HEK293 (cell line): ENCODE data around the gene TECR.
A peak's percentile ranks its signal among the peaks of the same experiment; 100 is the strongest.
"Not testable (repeated sequence)": the region's sequence is repeated elsewhere in the genome, so short reads cannot be mapped to it uniquely, and the experiment has no call there.

ENCODE experiments used
- CTCF ChIA-PET: fragments of 350-600 bp; formaldehyde crosslinking; extraction: SDS; loops from one replicate; lab custom pipeline; 2021; ENCODE audit warnings: antibody characterized with exemption; lab: Yijun Ruan, JAX
- POLR2A ChIA-PET: fragments of 300-600 bp; formaldehyde crosslinking; extraction: SDS; loops from one replicate; lab custom pipeline; 2020; ENCODE audit warnings: antibody characterized with exemption, inconsistent platforms; lab: Yijun Ruan, JAX
- H3K27ac ChIP-seq: fragments of 200-500 bp; sonication (Bioruptor generic); 2 replicates; pipeline ENCODE4 v1.5.1; 2014; ENCODE audit warnings: low read depth, low read length, control low read depth, inconsistent platforms; ENCODE audit errors: extremely low read depth
- H3K36me3 ChIP-seq, 2 experiments: fragments of 200-500 bp in 1 of 2; sonication (Bioruptor generic) in 1 of 2; 1 replicate in 1 of 2; 2 replicates in 1 of 2; pipeline ENCODE4 v1.5.1; 2014 to 2017; ENCODE audit warnings: inconsistent platforms in 2 of 2, low read length in 2 of 2; ENCODE audit not compliant: control insufficient read depth in 2 of 2, insufficient read depth in 1 of 2
- H3K4me1 ChIP-seq: fragments of 200-500 bp; sonication (Bioruptor generic); 2 replicates; pipeline ENCODE4 v1.5.1; 2014; ENCODE audit warnings: mild to moderate bottlenecking, low read length, inconsistent platforms; ENCODE audit not compliant: control insufficient read depth, insufficient read depth
- H3K4me3 ChIP-seq: 2 replicates; pipeline ENCODE4 v1.5.1; 2011; ENCODE audit warnings: low read depth, mild to moderate bottlenecking, control low read depth, low read length, moderate library complexity
- H3K9me3 ChIP-seq: fragments of 200-500 bp; sonication (Bioruptor generic); 2 replicates; pipeline ENCODE4 v1.5.1; 2014; ENCODE audit warnings: low read depth, low read length, inconsistent platforms; ENCODE audit not compliant: control insufficient read depth, insufficient read depth
- EGR2 ChIP-seq: fragments of 450-650 bp; formaldehyde crosslinking; IDR thresholded peaks from 2 replicates; pipeline ENCODE4 v1.5.1; 2016; ENCODE audit warnings: low read depth, missing biosample characterization, missing genetic modification characterization
- GLI2 ChIP-seq: fragments of 450-650 bp; formaldehyde crosslinking; IDR thresholded peaks from 2 replicates; pipeline ENCODE4; 2017; ENCODE audit warnings: missing biosample characterization, missing genetic modification characterization, low read depth, borderline replicate concordance
- HOXD13 ChIP-seq: sonication (generic); formaldehyde crosslinking; IDR thresholded peaks from 2 replicates; pipeline ENCODE4 v1.8.0; 2022; ENCODE audit warnings: missing genetic modification reagents, borderline replicate concordance
- KLF1 ChIP-seq: fragments of 450-650 bp; formaldehyde crosslinking; IDR thresholded peaks from 2 replicates; pipeline ENCODE4 v1.5.1; 2016; ENCODE audit warnings: missing biosample characterization, missing genetic modification characterization
- ZBTB20 ChIP-seq: fragments of 450-650 bp; formaldehyde crosslinking; IDR thresholded peaks from 2 replicates; pipeline ENCODE4 v1.5.1; 2016; ENCODE audit warnings: missing biosample characterization, missing genetic modification characterization
- ZBTB7A ChIP-seq: fragments of 450-650 bp; formaldehyde crosslinking; IDR thresholded peaks from 2 replicates; pipeline ENCODE4 v1.5.1; 2016; ENCODE audit warnings: low read depth, missing biosample characterization, missing genetic modification characterization
- ZFHX2 ChIP-seq: fragments of 450-650 bp; formaldehyde crosslinking; conservative IDR thresholded peaks from 2 replicates; pipeline ENCODE4 v1.5.1; 2016; ENCODE audit warnings: missing biosample characterization, missing genetic modification characterization
- ZIC2 ChIP-seq: fragments of 450-650 bp; formaldehyde crosslinking; IDR thresholded peaks from 2 replicates; pipeline ENCODE4 v1.5.1; 2016; ENCODE audit warnings: missing biosample characterization, missing genetic modification characterization
- ZNF121 ChIP-seq: fragments of 450-650 bp; formaldehyde crosslinking; IDR thresholded peaks from 2 replicates; pipeline ENCODE4 v1.5.1; 2016; ENCODE audit warnings: missing biosample characterization, missing genetic modification characterization
- ZNF155 ChIP-seq: fragments of 450-650 bp; formaldehyde crosslinking; IDR thresholded peaks from 2 replicates; pipeline ENCODE4 v1.5.1; 2016; ENCODE audit warnings: missing biosample characterization, missing genetic modification characterization
- ZNF16 ChIP-seq: fragments of 450-650 bp; formaldehyde crosslinking; IDR thresholded peaks from 2 replicates; pipeline ENCODE4 v1.5.1; 2016; ENCODE audit warnings: low read depth, missing biosample characterization, missing genetic modification characterization
- ZNF214 ChIP-seq: fragments of 450-650 bp; formaldehyde crosslinking; IDR thresholded peaks from 2 replicates; pipeline ENCODE4 v1.5.1; 2017; ENCODE audit warnings: missing biosample characterization, mild to moderate bottlenecking, missing genetic modification characterization, borderline replicate concordance
- ZNF335 ChIP-seq: fragments of 450-650 bp; formaldehyde crosslinking; conservative IDR thresholded peaks from 2 replicates; pipeline ENCODE4 v1.5.1; 2016; ENCODE audit warnings: missing biosample characterization, missing genetic modification characterization
- ZNF354C ChIP-seq: fragments of 450-650 bp; formaldehyde crosslinking; IDR thresholded peaks from 2 replicates; pipeline ENCODE4 v1.5.1; 2016; ENCODE audit warnings: missing biosample characterization, missing genetic modification characterization, low read depth, borderline replicate concordance
- ZNF623 ChIP-seq: fragments of 450-650 bp; formaldehyde crosslinking; IDR thresholded peaks from 2 replicates; pipeline ENCODE4 v1.5.1; 2016; ENCODE audit warnings: missing biosample characterization, missing genetic modification characterization
- ZNF670 ChIP-seq: fragments of 450-650 bp; formaldehyde crosslinking; IDR thresholded peaks from 2 replicates; pipeline ENCODE4 v1.5.1; 2016; ENCODE audit warnings: missing biosample characterization, missing genetic modification characterization, low read depth
- ZNF792 ChIP-seq: fragments of 450-650 bp; formaldehyde crosslinking; IDR thresholded peaks from 2 replicates; pipeline ENCODE4 v1.5.1; 2016; ENCODE audit warnings: missing biosample characterization, missing genetic modification characterization
- ZNF830 ChIP-seq: fragments of 450-650 bp; IDR thresholded peaks from 2 replicates; pipeline ENCODE4 v1.5.0; 2018; ENCODE audit warnings: missing biosample characterization, missing genetic modification characterization, low read depth, mild to moderate bottlenecking, moderate library complexity
- TF ChIP-seq, protein P1 (sequence below): fragments of 450-650 bp; formaldehyde crosslinking; IDR thresholded peaks from 2 replicates; pipeline ENCODE4 v1.5.1; 2016; ENCODE audit warnings: missing biosample characterization, missing genetic modification characterization
- TF ChIP-seq, protein P2 (sequence below): fragments of 450-650 bp; formaldehyde crosslinking; IDR thresholded peaks from 2 replicates; pipeline ENCODE4 v1.5.1; 2017; ENCODE audit warnings: missing biosample characterization, missing genetic modification characterization
- TF ChIP-seq, protein P3 (sequence below): fragments of 450-650 bp; formaldehyde crosslinking; IDR thresholded peaks from 2 replicates; pipeline ENCODE4 v1.5.1; 2016; ENCODE audit warnings: missing biosample characterization, missing genetic modification characterization

The TECR gene

DNA sequence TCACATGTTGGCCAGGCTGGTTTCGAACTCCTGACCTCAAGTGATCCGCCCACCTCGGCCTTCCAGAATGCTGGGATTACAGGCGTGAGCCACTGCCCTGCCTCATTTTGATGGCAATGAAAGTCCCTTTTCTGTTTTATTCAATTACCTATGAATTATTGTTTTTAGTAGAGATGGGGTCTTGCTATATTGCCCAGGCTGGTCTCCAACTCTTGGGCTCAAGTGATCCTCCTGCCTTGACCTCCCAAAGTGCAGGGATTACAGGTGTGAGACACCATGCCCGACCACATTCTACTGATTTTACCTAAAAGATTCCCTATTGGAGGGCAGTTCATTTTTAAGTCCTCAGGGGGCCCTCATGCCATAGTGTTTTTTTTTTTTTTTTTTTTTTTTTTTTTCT, 12.6 kb downstream of the TECR start:
- not testable (repeated sequence) for H3K27ac ChIP-seq, H3K4me1 ChIP-seq, H3K4me3 ChIP-seq, H3K36me3 ChIP-seq, H3K9me3 ChIP-seq
- POLR2A ChIA-PET: interaction anchor here (1.0 kb wide), 1 partner anchor 23 kb away, joined by 4 read pairs; the partner anchor contains the start of gene DNAJB1
- CTCF ChIA-PET: interaction anchor here (0.6 to 0.9 kb wide), 3 partner anchors 12 to 70 kb away, joined by 3 read pairs; no protein-coding TSS in a partner anchor
- TF ChIP-seq ZNF121 (tag by site-specific recombination): peak; percentile 90

DNA sequence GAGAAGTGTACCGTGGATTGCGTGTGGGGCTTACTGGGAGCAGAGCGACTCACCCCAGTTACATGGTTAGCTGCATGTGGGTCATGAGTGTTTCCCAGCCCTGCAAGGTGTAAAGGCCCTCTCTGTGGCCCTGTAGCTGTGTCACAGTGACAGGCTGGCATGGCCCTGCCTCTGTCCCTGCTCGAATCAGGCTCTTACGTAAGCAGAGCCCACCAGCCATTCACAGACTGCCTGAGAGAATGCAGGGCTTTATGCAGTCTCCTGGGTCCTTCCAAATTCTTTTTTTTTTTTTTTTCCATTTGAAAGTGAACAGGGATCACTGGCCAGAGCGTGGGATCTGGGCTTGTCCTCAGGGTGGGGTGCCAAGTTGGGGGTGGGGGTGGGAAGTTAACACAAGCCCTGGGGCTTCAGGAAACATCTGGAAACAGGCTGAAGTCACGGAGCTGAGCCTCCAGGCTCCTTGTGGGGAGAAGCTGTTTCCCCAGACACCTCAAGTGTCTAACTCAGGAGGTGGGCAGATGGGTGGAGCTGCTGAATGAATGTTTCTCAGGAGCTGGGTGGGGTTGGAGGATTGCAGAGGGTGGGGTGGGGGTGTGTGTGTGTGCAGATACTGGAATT, 13.4 kb downstream of the TECR start:
- Histone ChIP-seq H3K27ac (no peak overlapping the region), H3K36me3 (peaks cover 3 to 9% of the 10 kb centered on the region in 2 experiments; a peak in 2 of 3 replicates), H3K9me3 (no peaks in the 10 kb centered on the region), H3K4me1 (peaks cover 2% of the 10 kb centered on the region; the same call in 1 of the 2 replicates), H3K4me3 (no peak overlapping the region)
- ChIA-PET POLR2A (interaction anchor here (0.7 to 1.0 kb wide), 2 partner anchors 22 to 24 kb away, joined by 3 to 4 read pairs; partner anchors contain the start of gene DNAJB1), CTCF (interaction anchor here (0.5 to 1.3 kb wide), 5 partner anchors 11 to 467 kb away, joined by 3 to 7 read pairs (median 4); no protein-coding TSS in a partner anchor)
- no peak for TF ChIP-seq ZBTB7A (tag by site-specific recombination)
- TF ChIP-seq ZNF670 (tag by site-specific recombination): no peak
- 0 out of 2 replicates have a peak, but pooled peaks have one; percentile 6 for TF ChIP-seq ZFHX2
- 0 out of 2 replicates have a peak, but pooled peaks have one; percentile 24 for TF ChIP-seq ZBTB20 (tag by site-specific recombination)
- TF ChIP-seq GLI2: no peak
- TF ChIP-seq ZNF214: no peak
- peak; percentile 79 for TF ChIP-seq KLF1 (tag by site-specific recombination)
- TF ChIP-seq EGR2: 0 out of 2 replicates have a peak, but pooled peaks have one; percentile 18
- TF ChIP-seq ZNF335: 0 out of 2 replicates have a peak, but pooled peaks have one; percentile 19
- TF ChIP-seq, all 188 proteins: peak for 5

DNA sequence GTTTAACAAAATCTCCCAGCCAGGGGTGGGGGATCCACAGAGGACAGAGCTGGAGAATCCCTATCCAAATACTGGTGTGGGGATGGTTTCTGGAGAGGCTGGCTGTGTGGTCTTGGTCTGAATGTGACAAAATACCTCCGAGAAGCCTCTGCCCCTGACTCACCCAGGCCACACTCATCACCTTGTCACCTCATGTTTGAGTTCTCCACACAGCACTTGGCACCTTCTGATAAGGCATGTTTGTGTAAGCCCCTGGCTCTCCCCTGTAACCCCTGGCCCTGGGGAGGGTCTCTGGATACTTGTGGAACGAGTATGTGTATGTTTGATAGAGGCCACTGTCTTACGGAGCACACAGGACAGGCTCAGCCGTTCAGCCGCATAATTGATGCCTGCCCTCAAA, 14.7 kb downstream of the TECR start:
- no peak overlapping the region for H3K27ac ChIP-seq
- ChIA-PET CTCF (interaction anchor here (1.0 to 1.3 kb wide), 2 partner anchors 10 to 12 kb away, joined by 5 to 7 read pairs; no protein-coding TSS in a partner anchor), POLR2A (no interaction called here)
- H3K4me1 ChIP-seq: peaks cover 2% of the 10 kb centered on the region; the same call in 1 of the 2 replicates
- peaks cover 3 to 12% of the 10 kb centered on the region in 2 experiments; a peak in 2 of 3 replicates for H3K36me3 ChIP-seq
- no peak overlapping the region for H3K4me3 ChIP-seq
- H3K9me3 ChIP-seq: no peaks in the 10 kb centered on the region
- TF ChIP-seq ZNF16 (tag by site-specific recombination): no peak
- no peak for TF ChIP-seq ZNF670 (tag by site-specific recombination)
- TF ChIP-seq, all 188 proteins: peak for 0

DNA sequence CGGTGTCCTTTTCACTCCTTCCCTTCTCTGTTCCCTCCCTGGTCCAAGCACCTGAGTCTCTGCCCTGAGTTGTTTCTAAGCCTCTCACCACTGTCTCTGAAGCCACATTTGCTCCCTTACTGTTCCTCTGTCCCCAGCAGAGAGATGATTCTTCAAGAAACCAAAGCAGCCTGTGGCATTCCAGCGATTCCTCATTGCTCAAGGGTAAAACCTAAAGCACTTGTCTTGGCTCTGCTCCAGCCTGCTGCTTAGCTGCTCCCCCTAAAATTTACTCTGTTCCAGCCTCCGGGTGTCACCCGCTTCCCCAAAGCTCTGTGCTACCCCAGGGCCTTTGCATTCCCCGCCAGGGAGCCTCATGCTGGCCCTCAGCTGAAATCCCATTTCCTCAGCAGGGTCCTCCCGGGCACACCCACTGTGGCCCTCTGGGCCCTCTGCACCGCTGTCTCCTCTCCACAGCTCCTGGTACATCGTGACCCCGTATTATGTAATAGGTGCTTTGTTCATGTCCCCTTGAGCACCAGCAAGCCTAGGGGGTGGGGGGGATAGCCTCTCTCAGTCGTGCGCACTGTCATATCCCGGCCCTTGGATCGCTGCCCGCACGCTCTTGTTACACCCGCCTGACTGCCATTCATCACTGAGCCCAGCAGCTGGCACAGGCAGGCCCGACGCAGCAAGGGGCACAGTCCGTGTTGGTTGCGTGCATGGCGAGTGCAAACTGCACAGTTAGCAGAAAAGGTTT, 15.8 kb downstream of the TECR start:
- no peaks in the 10 kb centered on the region for H3K9me3 ChIP-seq
- no peak overlapping the region for H3K4me3 ChIP-seq
- POLR2A ChIA-PET: interaction anchor here (0.5 kb wide), 1 partner anchor 10 kb away, joined by 6 read pairs; no protein-coding TSS in a partner anchor
- peaks cover 0 to 7% of the 10 kb centered on the region in 2 experiments; a peak in 2 of 3 replicates for H3K36me3 ChIP-seq
- CTCF ChIA-PET: interaction anchor here (0.6 to 0.8 kb wide), 2 partner anchors 12 to 29 kb away, joined by 4 to 8 read pairs; no protein-coding TSS in a partner anchor
- H3K27ac ChIP-seq: no peak overlapping the region
- TF ChIP-seq ZNF830 (tag by site-specific recombination): no peak
- peak; percentile 94 for TF ChIP-seq ZNF623
- no peak for TF ChIP-seq ZNF354C (tag by site-specific recombination)
- no peak for TF ChIP-seq ZNF335
- TF ChIP-seq HOXD13 (CRISPR knock-in tag): no peak
- TF ChIP-seq, protein P1, sequence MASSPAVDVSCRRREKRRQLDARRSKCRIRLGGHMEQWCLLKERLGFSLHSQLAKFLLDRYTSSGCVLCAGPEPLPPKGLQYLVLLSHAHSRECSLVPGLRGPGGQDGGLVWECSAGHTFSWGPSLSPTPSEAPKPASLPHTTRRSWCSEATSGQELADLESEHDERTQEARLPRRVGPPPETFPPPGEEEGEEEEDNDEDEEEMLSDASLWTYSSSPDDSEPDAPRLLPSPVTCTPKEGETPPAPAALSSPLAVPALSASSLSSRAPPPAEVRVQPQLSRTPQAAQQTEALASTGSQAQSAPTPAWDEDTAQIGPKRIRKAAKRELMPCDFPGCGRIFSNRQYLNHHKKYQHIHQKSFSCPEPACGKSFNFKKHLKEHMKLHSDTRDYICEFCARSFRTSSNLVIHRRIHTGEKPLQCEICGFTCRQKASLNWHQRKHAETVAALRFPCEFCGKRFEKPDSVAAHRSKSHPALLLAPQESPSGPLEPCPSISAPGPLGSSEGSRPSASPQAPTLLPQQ (tag by site-specific recombination): no peak
- TF ChIP-seq ZNF155 (tag by site-specific recombination): no peak
- no peak for TF ChIP-seq ZNF792 (tag by site-specific recombination)
- 0 out of 2 replicates have a peak, but pooled peaks have one; percentile 8 for TF ChIP-seq KLF1 (tag by site-specific recombination)
- TF ChIP-seq, protein P2, sequence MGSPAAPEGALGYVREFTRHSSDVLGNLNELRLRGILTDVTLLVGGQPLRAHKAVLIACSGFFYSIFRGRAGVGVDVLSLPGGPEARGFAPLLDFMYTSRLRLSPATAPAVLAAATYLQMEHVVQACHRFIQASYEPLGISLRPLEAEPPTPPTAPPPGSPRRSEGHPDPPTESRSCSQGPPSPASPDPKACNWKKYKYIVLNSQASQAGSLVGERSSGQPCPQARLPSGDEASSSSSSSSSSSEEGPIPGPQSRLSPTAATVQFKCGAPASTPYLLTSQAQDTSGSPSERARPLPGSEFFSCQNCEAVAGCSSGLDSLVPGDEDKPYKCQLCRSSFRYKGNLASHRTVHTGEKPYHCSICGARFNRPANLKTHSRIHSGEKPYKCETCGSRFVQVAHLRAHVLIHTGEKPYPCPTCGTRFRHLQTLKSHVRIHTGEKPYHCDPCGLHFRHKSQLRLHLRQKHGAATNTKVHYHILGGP: no peak
- peak; percentile 56 for TF ChIP-seq ZIC2 (tag by site-specific recombination)
- TF ChIP-seq, protein P3, sequence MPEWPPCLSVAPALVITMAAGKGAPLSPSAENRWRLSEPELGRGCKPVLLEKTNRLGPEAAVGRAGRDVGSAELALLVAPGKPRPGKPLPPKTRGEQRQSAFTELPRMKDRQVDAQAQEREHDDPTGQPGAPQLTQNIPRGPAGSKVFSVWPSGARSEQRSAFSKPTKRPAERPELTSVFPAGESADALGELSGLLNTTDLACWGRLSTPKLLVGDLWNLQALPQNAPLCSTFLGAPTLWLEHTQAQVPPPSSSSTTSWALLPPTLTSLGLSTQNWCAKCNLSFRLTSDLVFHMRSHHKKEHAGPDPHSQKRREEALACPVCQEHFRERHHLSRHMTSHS (tag by site-specific recombination): no peak
- peaks cover 5% of the 10 kb centered on the region; the same call in 1 of the 2 replicates for H3K4me1 ChIP-seq
